AG09309 (cell line): ENCODE results near the gene ZNF319.

Source experiments
- DNase-seq: peaks from one replicate; pipeline ENCODE4 v3.0.0-alpha.2; 2010; ENCODE audit warnings: low read depth
- H3K4me3 ChIP-seq: 2 replicates; pipeline ENCODE4 v1.5.1; 2011; ENCODE audit warnings: mild to moderate bottlenecking, low read depth, low read length, moderate library complexity; ENCODE audit not compliant: control insufficient read depth
- CTCF ChIP-seq: IDR thresholded peaks from 2 replicates; pipeline ENCODE4 v1.5.1; 2011; ENCODE audit warnings: mild to moderate bottlenecking, low read depth, low read length, inconsistent platforms; ENCODE audit not compliant: insufficient read depth, control insufficient read depth; ENCODE audit errors: missing control alignments

ZNF319 gene

GRCh38 chr16:58030136-58030840 is 29.8 kb upstream of the ZNF319 start:
- DNase-seq, result no peak
- TF ChIP-seq CTCF, result no peak

GRCh38 chr16:58029410-58029809 is 28.9 kb upstream of the ZNF319 start:
- DNase-seq, result no peak
- H3K4me3 ChIP-seq, result no peak overlapping the region
- TF ChIP-seq CTCF, result no peak

More at GRCh38 chr16:58030136-58030840, 29.8 kb upstream of the ZNF319 start:
- no peak overlapping the region for H3K4me3 ChIP-seq

GRCh38 chr16:58028541-58029070 is 28.1 kb upstream of the ZNF319 start:
- no peak overlapping the region for H3K4me3 ChIP-seq
- no peak for TF ChIP-seq CTCF
- DNase-seq, result no peak

GRCh38 chr16:58027916-58028455 is 27.5 kb upstream of the ZNF319 start:
- no peak for TF ChIP-seq CTCF
- no peak overlapping the region for H3K4me3 ChIP-seq
- no peak for DNase-seq

GRCh38 chr16:58027161-58027915 is 26.9 kb upstream of the ZNF319 start:
- TF ChIP-seq CTCF, result no peak
- H3K4me3 ChIP-seq, result peak overlapping the region; percentile 62
- DNase-seq, result no peak

GRCh38 chr16:58026705-58027160 is 26.3 kb upstream of the ZNF319 start:
- H3K4me3 ChIP-seq, result peak overlapping the region; percentile 62
- TF ChIP-seq CTCF, result no peak
- DNase-seq, result no peak
